Hair follicular keratinocyte (primary cell): ENCODE measurements around the gene SCN10A. TPM values are rescaled to one million over a fixed set of nuclear protein-coding genes. Genes with fewer than 3 reads are reported as not detected.

Experiments used
- total RNA-seq: library from RNA; depleted of rRNA; stranded (reverse); fragments of >200 nt; gene quantifications from 2 replicates; pipeline ENCODE4 v1.2.3, GENCODE V29; 2015

The SCN10A gene
- total RNA-seq: not detected in 2 replicates

GRCh38 chr3:38816026-38816425, at the start of gene SCN10A:
Gene SCN10A (minus strand): TSS chr3:38816217. CDS start chr3:38794010, 22,207 bp downstream.

DNA sequence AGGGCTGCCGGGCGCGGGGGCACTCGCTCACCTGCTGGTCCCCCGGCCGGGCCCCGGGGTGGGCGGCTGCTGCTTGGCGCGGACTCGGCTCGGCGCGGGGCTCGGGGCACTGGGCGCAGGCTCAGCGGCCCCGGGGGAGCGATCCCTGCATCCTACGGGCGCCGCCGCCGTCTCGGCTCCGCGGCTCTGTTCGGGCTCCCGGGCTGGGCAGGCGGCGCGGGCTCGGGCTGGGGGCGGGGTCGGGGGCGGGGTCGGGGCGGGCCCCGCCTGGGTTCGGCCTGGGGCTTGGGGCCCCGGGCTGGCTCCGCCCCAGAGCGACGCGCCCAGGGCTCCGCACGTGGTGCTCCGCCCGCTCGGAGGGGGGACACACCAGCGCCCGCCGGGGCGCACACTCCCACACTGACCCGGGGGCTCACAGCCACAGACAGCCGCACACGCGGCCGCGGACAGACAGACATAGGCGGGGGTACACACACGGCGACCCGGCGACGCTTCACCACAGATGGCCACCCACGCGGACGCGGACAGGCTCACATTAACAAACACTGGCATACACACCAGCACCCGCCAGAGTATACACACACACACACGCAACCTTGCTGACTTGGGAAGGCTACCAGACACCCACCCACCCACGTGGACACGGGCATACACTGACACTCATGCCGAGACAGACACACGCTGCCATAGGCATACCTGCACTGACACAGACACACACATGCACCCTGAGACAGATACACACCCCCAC, 166.3 kb downstream of the SCN10A start, which contains the start of gene SCN5A:
Gene SCN5A, minus strand, starts transcription at position 188 of the 748 bp plus-strand sequence. CDS start 16,380 bp downstream, outside the sequence.

Other genes starting within 250 kb of the SCN10A start
- gene SCN5A, start 166.5 kb downstream of the SCN10A start, total RNA-seq: under 0.01 and 0.04 TPM in 2 replicates
- not detected in 2 replicates for gene SCN11A, start 235.7 kb upstream of the SCN10A start, total RNA-seq
- gene WDR48, start 235.8 kb upstream of the SCN10A start, total RNA-seq: 11.9 and 21.6 TPM in 2 replicates